LNCAP (cell line): ENCODE data around the gene CPN2.

Experiments used
- CTCF ChIP-seq: fragments of 450-650 bp; IDR thresholded peaks from 2 replicates; pipeline ENCODE4 v1.5.1; 2017; ENCODE audit warnings: mild to moderate bottlenecking

The CPN2 gene

DNA sequence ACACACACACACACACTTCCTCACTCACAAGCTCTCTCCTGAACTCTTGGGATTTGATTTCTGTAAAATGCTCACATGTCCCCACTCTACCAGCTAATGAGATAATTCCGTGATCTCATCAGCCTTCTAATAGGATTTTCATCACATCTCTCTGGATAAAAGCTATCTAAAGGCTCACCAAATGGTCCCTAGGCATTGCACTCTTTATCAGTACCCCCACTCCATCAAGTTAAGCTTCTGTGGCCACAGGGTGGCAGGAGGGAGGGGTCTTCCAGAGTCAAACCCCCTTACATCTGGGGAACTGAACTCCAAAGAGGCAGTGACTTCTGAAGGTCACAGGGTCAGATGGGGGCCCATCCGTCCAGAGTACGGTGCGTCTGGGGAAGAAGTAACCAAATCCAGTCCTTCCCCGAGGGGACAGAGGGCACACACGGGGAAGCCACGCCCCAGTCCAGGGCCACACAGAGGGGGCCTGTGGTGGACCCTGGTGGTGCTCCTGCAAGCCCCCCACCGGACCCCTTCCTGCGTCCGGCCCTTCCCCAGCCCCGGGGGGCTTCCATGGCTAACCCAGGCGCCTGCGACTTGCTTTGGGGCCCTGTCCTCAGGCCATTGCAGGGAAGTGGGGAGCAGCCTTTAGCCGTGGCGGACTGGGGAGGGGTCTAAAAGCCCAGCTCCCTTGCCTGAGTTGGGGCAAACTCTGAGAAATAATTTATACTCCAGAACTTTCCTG is 25.5 kb downstream of the CPN2 start:
- no peak for TF ChIP-seq CTCF

DNA sequence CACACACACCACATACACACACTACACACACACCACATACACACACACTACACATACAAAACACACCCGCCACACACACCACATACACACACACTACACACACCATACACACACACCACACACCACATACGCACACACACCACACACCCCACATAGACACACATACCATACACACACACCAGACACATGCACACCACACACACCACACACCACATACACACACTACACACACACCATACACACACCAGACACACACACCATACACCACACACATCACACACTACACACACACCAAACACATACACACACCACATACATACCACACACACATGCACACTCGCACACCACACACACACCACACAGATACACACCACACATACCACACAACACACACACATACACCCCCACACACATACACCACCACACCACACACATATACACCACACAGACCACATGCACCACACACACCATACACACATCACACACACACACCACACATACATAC is 26.3 kb downstream of the CPN2 start:
- TF ChIP-seq CTCF, result no peak

- TF ChIP-seq CTCF, result no peak
Measured at GRCh38 chr3:194323785-194324735, 27.1 kb downstream of the CPN2 start.

DNA sequence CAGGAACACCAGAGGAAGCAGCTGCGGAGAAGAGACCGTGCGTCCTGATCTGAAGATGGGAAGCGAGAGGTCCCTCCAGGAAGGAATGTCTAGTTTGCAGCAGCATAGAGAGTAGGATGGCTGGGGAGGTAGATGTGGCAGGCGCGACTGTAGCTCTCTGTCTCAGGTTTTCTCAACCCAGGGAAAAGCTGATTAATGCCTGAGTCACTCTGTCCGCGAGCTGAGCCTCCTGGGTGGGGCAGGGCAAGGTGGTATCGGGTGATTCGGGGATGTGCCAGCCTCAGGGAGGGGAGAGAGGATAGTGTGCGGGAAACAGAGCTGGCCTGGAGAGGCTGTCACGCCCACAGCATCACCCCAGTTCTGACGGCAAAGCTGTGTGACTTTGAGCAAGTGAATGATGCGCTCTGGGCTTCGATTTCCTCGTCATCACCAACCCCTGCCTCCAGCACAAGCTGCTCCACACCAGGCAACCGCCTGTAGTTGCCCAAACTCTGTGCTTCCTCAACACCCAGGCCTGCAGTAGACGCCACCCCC is 28.4 kb downstream of the CPN2 start:
- no peak for TF ChIP-seq CTCF

DNA sequence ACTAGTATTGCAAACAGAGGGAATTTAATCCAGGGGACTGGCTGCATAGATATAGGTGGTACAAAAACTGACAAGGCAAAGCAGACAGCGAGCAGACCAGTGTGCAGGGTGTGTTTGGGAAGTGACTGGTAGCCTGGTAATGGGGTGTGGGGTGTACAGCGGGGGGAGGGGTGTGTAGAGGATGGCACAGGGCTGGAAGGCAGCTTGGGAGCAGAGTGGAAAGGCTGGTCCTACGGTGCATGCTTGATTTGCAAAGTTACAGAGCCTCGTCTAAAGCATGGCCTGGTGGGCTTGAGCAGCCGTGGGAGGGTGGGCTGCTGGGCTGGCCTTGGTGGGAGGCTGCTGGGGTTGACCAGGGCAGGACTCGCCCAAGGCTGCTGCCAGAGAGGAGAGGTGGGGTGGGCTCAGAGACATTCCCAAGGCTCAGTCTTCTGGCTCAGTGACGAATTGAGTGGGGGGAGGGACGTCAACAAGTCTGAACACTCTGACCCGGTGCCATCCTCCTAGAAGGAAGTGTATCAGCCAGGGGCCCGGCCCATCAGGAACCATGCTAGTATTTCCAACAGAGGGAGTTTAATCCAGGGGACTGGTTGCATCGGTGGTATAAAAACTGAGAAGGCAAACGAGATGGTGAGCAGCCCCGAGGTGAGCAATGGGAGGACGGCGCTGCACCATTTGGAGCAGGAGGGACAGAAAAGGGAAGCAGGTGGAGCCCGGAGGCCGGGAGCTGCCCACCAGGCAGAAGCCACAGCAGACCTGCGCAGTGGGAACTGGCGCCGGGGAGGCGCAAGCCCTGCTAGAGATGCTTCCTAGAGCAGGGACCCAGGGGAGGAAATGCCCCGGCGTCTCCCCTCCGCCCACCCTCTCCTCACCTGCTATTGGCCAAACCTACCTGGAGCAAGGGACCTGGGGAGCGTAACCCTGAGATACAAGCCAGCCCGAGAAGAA is 29.2 kb downstream of the CPN2 start:
- TF ChIP-seq CTCF, result no peak

- TF ChIP-seq CTCF, result no peak
Measured at GRCh38 chr3:194320744-194321243, 30.3 kb downstream of the CPN2 start.
